ENCODE measurements around the gene RIPOR2. TPM values are rescaled to one million over a fixed set of nuclear protein-coding genes. Genes with fewer than 3 reads are reported as not detected.
"Not testable (repeated sequence)": the region's sequence is repeated elsewhere in the genome, so short reads cannot be mapped to it uniquely, and the experiment has no call there.

Gene RIPOR2
- total RNA-seq, 1 experiment from 2014 or later: not detected

DNA sequence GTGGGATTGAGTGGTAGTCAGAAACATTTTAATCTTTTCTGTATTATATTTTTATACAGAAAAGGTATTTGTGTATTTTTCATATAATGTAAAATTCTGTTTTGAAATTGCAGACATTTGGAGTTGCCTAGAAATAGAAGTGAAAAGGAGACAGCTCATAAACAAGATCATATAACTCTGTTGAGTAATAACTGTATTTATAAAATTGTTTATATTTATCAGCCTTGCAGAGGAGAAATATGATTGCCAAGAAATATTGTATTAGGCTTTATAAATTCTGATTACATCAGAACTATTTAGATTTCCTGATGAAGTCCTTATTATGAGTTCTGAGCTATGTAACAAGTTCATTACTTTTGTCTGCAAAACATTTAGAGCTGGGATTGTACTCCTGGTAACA lies 55.3 kb downstream of the RIPOR2 start:
- DNase-seq (ENCODE audit: low read depth): no peak

DNA sequence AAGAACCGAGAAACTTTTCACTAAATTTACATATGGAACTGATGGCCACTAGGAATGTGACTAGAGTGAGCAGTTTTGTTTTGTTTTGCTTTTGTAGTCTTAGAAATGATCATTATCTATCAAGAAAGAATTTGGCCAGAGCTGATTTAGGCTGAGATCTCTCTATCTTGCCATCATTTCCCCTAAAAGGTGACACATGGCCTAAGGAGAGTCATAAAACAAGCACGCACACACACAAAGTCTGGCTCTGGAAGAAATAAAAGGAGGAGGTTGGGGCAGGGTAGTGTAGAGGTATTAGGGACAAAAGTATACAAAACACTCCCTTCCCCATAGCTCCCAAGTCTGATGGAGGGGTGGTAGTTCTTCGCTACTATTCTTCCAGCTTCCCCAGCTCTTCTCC lies 56.4 kb downstream of the RIPOR2 start:
- no peak for DNase-seq (ENCODE audit: low read depth)

- DNase-seq (ENCODE audit: low read depth): not testable (repeated sequence)
Measured at GRCh38 chr6:24877747-24878146, 58.0 kb downstream of the RIPOR2 start.

DNA sequence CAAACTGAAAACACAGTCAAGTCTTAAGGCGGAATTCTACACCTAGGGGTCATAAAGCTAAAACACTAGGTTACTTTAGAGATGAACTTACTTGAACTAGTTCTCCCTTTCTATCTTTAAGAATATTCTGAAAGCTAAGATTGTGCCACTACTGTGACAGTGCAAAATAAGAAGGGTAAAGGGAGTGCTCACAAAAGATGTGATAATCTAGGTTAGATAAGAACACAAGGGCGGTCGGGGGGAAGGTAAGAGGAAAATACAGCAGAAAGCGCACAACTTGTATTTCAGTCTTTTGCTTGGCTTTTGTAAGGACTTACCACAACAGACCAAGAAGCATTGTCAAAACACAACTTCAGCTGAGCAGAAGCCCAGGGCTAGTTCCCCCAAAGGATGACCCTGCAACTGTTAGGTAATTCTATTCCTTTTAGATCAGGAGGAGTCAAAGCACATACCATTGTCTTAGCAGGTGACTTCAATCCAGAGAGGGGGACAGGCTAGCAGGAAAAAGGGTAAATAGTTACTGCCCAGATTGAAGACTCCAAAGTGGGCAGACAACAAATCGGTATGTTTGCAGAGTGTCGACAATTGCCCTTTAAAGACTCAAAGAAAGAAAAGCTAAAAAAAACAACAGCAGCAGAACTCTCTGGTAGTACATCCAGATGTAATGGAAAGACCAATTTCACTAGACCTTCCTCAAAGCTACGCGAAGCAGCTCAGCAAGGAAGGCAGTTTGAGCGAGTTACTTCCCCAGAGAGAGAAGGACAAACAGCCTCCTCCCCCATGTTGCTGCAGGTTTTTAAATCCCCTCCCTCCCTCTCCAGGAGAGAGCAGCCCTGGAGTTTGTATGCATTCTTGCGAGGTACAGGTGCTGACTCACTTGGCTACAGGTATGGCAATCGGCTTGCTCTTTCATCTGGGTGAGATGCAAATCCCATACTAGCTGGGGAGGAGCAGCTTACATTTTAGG lies 59.0 kb downstream of the RIPOR2 start:
- no peak for DNase-seq (ENCODE audit: low read depth)

DNA sequence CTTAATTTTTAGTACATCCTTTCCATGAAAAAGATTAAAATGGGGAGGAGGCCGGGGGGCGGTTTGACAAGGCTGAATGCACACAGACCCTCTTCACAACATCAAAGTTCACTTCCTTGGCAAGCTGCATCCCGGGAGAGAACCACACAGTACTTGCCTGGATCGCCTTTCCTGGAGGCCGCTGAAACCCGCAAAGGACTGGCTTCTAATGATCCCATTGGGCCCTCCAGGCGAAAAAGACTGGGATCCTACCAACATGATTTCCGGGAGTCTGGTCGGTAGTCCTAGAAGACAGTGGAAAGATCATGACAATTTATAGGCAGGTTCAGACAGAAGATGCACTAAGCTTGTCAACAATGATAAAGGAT lies 60.2 kb downstream of the RIPOR2 start:
- no peak for DNase-seq (ENCODE audit: low read depth)

DNA sequence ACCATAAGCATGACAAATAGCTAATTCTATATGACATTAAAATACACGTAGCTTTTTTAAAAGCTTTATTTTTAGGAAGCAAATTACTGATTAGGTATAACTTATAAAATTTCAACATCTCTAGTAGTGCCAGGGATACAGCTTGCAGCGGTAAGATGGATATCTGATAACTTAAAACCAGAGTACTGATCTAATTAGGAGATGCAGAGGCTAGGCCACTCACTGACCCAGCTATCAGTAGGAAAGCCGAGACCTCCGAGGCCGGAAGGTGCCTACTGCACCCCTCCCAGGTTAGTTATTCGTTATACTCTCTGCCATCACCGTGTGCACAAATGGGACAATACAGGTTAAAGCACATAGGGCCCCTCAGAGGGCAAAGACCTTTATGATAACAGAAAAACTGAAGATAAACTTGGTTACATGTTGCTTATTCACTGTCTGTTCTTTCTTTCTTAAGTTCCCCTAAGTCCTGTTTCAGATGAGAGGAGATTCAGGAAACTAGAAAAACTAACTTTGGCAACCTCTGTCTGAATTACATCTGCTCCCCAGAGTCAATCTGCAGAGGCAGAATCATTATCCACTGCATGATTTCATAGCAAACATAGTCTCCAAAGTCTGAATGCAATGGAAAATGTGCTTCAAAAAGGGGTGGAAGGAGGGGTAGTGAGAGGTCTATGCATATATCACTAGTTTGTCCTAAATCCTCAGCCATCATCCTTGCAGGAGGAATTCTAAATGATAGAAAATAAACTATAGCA lies 60.8 kb downstream of the RIPOR2 start:
- no peak for DNase-seq (ENCODE audit: low read depth)

DNA sequence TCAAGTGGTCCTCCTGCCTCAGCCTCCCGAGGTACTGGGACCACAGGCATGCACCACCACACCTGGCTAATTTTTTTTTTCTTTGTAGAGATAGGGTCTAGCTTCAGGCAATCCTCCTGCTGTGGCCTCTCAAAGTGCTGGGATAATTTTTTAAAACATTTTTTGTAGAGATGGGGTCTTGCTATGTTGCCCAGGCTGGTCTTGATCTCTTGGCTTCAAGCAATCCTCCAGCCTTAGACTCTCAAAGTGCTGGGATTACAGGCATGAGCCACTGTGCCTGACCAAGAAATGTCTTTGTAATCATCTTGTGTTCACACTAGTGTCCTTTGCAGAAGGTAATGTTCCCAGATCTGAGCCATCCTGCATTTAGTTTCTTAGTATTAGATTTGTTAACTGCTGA lies 61.6 kb downstream of the RIPOR2 start:
- no peak for DNase-seq (ENCODE audit: low read depth)

DNA sequence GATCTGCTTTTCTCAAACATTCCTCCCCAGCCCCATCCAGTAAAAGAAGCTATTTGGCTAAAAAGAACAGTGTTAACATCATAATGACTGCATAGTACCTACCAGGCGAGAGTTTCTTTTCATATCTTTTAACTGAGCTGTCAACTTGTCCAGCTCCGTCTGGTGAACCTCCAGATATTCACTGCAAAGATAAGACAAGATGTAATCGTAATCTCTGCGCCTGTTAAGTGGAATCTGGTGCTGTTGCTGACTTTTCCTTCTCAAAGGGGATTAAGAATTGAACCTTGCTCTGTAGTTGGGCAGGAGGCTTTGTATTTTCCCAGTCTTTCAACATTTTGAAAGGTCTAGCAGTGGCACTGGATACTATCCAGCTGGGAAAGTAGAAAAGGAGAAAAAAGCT lies 63.0 kb downstream of the RIPOR2 start:
- no peak for DNase-seq (ENCODE audit: low read depth)

DNA sequence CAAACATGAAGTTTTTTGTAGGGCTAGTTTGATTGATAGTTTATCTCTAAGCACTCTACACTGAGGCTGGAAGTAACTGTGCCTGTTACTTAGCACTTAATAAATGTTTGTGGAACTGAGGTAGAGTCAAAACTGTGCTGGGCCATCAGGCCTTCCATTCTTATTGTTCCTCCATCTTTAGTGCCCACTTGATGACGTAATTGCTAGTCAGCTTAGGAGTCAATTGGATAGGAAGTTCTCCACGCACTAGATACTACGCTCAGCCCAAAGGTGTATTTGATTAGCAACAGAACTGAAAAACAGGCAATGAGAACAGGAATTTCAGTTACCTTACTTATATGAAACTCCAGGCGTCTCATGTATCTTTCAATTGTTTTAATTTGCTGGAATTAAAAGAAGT lies 67.0 kb downstream of the RIPOR2 start:
- DNase-seq (ENCODE audit: low read depth): no peak

GRCh38 chr6:24867104-24867703 lies 68.6 kb downstream of the RIPOR2 start:
- no peak for DNase-seq (ENCODE audit: low read depth)

DNA sequence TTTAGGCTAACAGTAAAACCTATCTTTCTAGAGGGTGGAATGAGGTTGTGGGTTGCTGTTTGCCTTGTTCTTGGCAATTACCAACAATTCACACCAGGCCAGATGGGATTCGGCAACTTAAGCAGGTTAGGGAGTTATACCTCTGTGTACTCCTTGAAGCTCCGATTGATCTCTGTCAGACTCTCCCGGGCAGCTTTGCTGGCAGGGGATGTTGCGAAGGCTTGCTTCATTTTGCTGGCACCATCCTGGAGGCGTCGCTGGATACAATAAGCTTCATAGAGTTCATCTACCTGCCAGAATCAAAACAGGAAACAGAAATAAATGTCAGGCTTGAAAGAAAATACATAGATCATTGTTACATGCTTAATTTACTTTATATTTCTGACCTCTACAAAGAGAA lies 70.6 kb downstream of the RIPOR2 start:
- no peak for DNase-seq (ENCODE audit: low read depth)

- peak; percentile 28 for DNase-seq (ENCODE audit: low read depth)
Measured at GRCh38 chr6:24864343-24864742, 71.4 kb downstream of the RIPOR2 start.

- no peak for DNase-seq (ENCODE audit: low read depth)
Measured at GRCh38 chr6:24861934-24862333, 73.8 kb downstream of the RIPOR2 start.

DNA sequence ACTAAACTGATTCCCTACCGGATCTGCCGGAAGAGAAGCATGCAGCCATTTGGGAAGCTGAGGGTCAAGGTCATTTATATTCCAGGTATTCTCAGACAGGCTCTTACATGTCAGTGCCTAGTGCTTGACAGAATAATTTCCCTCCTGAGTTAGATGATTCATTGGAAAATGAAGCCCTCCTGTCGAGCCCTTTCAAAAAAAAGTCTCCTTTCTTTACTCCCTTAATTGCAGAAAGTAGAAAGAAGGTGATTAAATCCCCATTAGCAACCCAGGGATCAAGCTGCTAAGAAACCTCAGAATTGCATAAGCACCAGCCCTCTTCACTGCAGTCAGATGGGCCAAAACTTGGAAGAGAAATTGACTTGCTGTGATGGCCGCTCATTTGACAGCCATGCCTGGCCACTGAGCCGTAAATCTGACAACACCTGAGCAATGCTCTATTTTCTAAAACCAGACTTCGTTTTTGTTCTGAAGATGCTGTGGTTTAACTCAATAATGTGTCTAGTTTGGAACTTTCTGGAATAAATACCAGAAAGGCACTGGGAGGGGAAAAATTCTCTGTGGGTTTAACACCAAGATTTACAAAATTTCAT lies 76.1 kb downstream of the RIPOR2 start:
- DNase-seq (ENCODE audit: low read depth): no peak

- DNase-seq (ENCODE audit: low read depth): no peak
Measured at GRCh38 chr6:24859132-24859531, 76.6 kb downstream of the RIPOR2 start.

DNA sequence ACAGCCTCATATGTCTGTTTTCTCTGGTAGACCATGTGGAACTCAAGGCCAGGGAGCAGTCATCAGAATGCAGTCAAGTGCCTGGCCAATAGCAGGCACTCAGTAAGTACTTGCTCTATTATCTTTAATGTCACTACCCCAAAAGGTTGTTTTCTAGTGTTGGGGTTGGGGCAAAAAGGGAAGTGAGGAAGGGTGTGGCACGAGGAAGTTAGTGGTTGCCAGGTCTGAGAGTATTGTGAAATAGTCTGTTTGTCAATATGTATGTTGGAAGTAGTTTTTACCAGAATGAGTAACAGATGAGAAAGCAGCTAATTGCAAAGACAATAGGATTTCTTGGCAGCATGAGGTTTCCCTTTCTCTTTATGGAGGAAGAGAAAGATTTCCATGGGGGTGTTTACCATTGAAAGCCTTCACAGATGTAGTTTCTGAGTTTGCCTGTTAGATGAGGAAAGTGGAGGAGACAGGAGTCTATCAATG lies 77.5 kb downstream of the RIPOR2 start:
- DNase-seq (ENCODE audit: low read depth): peak; percentile 11

DNA sequence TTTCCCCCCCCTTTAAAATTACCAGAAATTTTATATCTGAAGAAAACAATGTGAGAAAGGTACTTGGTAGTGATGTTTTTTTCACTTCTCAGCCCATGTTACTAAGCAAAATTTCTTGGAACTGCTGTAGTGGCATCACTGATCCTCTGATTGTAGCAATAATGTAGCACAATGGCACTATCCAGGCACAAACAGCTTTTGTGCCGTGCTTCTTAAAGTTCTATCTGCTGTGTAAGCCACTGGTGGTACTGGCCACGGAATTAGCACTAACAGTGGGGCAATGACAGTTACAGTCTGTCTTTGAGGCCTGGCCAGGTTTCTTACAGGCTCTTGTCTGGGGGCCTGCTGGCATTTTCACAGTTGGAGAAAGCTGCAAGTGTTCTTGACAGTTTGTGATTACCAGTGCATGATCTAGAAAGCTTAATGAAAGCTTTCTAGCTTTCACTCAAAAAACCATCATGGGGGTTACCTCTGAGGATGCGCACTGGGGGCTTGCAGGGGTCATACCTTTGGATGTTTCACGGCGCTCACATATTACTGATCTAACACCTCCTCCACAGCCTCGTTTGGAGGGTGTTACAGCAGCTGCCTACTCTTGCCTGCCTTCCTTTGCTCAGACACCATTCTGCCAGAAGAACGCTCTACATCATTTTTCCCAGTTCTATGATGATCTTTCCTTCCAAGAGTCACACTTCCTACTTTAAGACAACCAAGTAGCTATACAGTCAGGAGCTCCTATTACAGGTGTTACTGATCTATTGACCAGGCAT lies 78.7 kb downstream of the RIPOR2 start:
- no peak for DNase-seq (ENCODE audit: low read depth)

DNA sequence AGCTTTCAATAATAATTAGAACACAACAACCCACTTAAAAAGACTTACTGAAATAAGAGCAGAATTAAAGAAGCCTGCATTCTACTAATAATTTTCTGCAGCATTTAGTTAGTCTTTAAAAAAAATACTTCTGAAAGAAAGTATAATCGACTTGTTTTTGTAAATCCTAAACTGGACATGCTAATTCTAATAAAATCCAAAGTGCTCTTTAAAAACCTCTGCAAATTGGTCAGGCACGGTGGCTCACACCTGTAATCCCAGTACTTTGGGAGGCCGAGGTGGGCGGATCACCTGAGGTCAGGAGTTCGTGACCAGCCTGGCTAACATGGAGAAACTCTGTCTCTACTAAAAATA lies 79.5 kb downstream of the RIPOR2 start:
- no peak for DNase-seq (ENCODE audit: low read depth)

GRCh38 chr6:24855395-24856245 lies 80.1 kb downstream of the RIPOR2 start:
- DNase-seq (ENCODE audit: low read depth): peak; percentile 66

- no peak for DNase-seq (ENCODE audit: low read depth)
Measured at GRCh38 chr6:24854077-24854666, 81.6 kb downstream of the RIPOR2 start.

All from HT1080 (cell line).